Bone marrow (tissue), 2 donors: Measurements from ENCODE around the gene PTPRN2.
"Not testable (repeated sequence)": the region's sequence is repeated elsewhere in the genome, so short reads cannot be mapped to it uniquely, and the experiment has no call there.

Experiments
- DNase-seq, 2 donors: peaks; one replicate each; lab custom pipeline; 2025; lab: John Stamatoyannopoulos, UW

Gene PTPRN2

GRCh38 chr7:157602581-157602980 lies 985.0 kb downstream of the PTPRN2 start:
- DNase-seq = no peak

- DNase-seq = no peak
Observed at GRCh38 chr7:157602156-157602555, 985.5 kb downstream of the PTPRN2 start.

GRCh38 chr7:157601530-157601929 lies 986.1 kb downstream of the PTPRN2 start:
- no peak for DNase-seq

GRCh38 chr7:157599491-157599890 lies 988.1 kb downstream of the PTPRN2 start:
- DNase-seq = no peak

- no peak for DNase-seq
Observed at GRCh38 chr7:157597562-157597961, 990.1 kb downstream of the PTPRN2 start.

GRCh38 chr7:157596881-157597280 lies 990.7 kb downstream of the PTPRN2 start:
- DNase-seq = no peak

GRCh38 chr7:157596471-157596870 lies 991.2 kb downstream of the PTPRN2 start:
- no peak for DNase-seq

- DNase-seq = no peak
Observed at GRCh38 chr7:157596026-157596425, 991.6 kb downstream of the PTPRN2 start.

GRCh38 chr7:157595086-157595855 lies 992.4 kb downstream of the PTPRN2 start:
- no peak for DNase-seq

GRCh38 chr7:157594306-157594705 lies 993.3 kb downstream of the PTPRN2 start:
- DNase-seq = no peak

GRCh38 chr7:157593541-157593940 lies 994.1 kb downstream of the PTPRN2 start:
- DNase-seq = no peak

GRCh38 chr7:157592636-157593320 lies 994.8 kb downstream of the PTPRN2 start:
- not testable (repeated sequence) for DNase-seq

- no peak for DNase-seq
Observed at GRCh38 chr7:157590526-157590925, 997.1 kb downstream of the PTPRN2 start.

GRCh38 chr7:157589680-157590079 lies 997.9 kb downstream of the PTPRN2 start:
- DNase-seq = no peak

GRCh38 chr7:157587805-157588560 lies 999.6 kb downstream of the PTPRN2 start:
- no peak for DNase-seq

GRCh38 chr7:157587051-157587804 lies 1000.4 kb downstream of the PTPRN2 start:
- DNase-seq = no peak

- no peak for DNase-seq
Observed at GRCh38 chr7:157586426-157586955, 1001.1 kb downstream of the PTPRN2 start.

- DNase-seq = no peak
Observed at GRCh38 chr7:157585113-157585861, 1002.3 kb downstream of the PTPRN2 start.

GRCh38 chr7:157584420-157584819 lies 1003.2 kb downstream of the PTPRN2 start:
- DNase-seq = no peak

- DNase-seq = no peak
Observed at GRCh38 chr7:157581740-157582139, 1005.9 kb downstream of the PTPRN2 start.

GRCh38 chr7:157580324-157580723 lies 1007.3 kb downstream of the PTPRN2 start:
- no peak for DNase-seq
